Hepatocyte (in vitro differentiated cells): ENCODE results near the gene OBP2A.

Experiments used
- EZH2phosphoT487 ChIP-seq: fragments of 200-600 bp; sonication (generic); IDR thresholded peaks from one replicate; pipeline ENCODE4 v1.6.1; 2018; ENCODE audit warnings: antibody characterized with exemption, mild to moderate bottlenecking, low read depth, moderate library complexity; ENCODE audit not compliant: unreplicated experiment, severe bottlenecking
- TF ChIP-seq, protein P1 (sequence below): fragments of 200-600 bp; sonication (generic); IDR thresholded peaks from 2 replicates; pipeline ENCODE4 v1.5.1; 2016; ENCODE audit warnings: antibody characterized with exemption, mild to moderate bottlenecking; ENCODE audit not compliant: poor library complexity

- TF ChIP-seq, protein P1, sequence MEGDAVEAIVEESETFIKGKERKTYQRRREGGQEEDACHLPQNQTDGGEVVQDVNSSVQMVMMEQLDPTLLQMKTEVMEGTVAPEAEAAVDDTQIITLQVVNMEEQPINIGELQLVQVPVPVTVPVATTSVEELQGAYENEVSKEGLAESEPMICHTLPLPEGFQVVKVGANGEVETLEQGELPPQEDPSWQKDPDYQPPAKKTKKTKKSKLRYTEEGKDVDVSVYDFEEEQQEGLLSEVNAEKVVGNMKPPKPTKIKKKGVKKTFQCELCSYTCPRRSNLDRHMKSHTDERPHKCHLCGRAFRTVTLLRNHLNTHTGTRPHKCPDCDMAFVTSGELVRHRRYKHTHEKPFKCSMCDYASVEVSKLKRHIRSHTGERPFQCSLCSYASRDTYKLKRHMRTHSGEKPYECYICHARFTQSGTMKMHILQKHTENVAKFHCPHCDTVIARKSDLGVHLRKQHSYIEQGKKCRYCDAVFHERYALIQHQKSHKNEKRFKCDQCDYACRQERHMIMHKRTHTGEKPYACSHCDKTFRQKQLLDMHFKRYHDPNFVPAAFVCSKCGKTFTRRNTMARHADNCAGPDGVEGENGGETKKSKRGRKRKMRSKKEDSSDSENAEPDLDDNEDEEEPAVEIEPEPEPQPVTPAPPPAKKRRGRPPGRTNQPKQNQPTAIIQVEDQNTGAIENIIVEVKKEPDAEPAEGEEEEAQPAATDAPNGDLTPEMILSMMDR, result no peak
- TF ChIP-seq EZH2phosphoT487, result no peak
Observed at GRCh38 chr9:135523521-135524129, 22.3 kb upstream of the OBP2A start.
